HG03571 (cell line): ENCODE data around the gene ACSS1.

Source experiments
- ATAC-seq: cut with Tn5 transposase; IDR thresholded peaks from one replicate; pipeline ENCODE4 v1.9.1; 2021; ENCODE audit not compliant: unreplicated experiment

Gene ACSS1

DNA sequence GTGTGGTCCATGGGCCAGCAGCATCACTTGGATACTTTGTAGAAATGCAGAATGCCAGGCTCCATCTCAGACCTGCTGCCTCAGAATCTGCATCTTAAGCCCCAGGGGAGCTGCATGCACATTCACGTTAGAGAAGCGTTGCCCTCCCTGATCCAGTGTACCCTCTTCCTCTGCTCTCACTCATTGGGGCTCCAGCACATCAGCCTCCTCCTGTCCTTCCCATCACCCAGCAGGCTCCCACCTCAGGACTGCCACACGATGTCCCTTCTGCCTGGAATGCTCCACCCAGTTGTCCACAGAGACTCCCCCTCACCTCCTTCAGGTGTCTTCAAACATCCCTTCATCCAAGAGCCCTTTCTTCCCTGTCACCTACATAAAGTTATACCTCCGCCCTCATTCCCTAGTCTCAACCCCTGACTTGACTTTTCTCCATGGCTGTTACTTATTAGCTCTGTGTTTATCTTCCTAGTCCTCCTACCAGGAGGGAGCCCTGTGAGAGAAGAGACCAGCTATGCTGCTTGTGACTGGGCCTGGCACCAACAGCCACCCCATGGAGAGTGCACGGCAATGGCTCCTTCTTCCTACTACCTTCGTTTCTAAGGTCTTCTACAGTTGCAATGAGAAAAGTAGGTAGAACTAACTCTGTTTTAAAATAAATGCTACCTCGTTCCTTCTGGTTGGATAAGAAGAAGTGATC lies 3.3 kb upstream of the ACSS1 start:
- no peak for ATAC-seq

DNA sequence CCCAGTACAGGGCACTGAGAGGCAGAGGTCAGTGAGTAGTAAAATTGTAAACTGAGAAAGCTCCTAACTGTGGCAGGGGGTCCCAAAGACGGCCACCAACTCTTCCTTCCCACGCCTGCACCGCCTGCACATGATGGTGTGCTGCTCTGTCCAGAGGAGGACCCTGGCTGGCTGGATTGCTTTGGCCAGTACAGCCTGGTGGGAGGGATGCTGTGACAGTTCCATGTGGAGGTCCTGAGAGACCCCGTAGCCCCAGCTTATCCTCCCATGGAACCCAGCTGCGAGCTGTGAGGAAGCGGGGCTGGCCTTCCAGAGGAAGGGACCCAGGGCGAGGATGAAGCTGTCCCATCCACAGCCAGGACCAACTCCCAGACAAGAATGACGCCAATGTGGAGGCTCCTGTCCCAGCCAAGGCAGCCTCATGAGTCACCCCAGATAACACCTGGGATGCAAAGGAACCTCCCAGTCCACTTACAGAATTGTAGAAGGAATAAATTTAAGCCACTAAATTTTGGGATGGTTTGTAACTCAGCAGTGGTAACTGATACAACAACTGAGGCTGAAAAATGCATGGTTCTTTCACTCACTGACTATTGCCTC lies 2.0 kb upstream of the ACSS1 start:
- no peak for ATAC-seq

DNA sequence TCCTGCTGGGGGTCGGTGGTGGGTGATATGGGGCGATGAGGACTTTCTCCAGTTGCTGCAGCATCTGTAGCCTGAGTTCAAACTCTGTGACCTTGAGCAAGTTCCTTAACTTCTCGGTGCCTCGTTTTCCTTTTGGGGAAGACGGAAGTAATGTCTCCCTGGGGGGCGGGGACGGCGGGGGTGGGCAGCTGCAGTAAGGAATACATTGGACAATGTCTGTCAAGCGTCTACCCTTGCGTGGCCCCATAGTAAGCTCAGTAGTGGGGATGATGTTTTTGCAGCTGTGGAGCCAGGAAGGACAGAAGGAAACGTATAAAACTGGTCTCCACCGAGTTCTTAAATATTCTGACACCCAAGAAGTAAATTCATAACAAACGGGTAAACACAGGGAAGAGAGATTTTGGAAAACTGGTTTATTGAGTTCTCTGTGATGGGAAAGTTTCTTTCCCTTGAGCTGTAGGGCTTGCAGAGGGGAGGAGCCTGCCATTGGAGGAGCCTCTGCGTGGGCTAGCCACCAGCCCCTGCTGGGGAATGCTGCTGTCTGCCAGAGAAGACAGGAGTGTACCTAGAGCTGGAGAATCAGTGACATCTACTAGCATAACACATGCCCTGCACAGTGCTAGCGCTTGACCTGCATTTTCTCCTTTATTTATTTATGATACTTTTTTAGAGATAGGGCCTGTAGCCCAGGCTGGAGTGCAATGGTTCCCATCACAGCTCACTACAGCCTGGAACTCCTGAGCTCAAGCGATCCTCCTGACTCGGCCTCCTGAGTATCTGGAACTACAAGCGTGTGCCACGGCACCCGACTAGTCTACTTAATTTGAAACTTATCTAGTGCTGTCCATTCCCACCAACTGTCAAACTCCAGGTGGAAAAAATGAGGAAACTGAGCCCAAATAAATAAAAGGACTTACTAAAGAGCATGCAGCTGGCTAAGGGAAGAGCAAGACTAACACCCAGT lies 1.2 kb upstream of the ACSS1 start:
- ATAC-seq: no peak

DNA sequence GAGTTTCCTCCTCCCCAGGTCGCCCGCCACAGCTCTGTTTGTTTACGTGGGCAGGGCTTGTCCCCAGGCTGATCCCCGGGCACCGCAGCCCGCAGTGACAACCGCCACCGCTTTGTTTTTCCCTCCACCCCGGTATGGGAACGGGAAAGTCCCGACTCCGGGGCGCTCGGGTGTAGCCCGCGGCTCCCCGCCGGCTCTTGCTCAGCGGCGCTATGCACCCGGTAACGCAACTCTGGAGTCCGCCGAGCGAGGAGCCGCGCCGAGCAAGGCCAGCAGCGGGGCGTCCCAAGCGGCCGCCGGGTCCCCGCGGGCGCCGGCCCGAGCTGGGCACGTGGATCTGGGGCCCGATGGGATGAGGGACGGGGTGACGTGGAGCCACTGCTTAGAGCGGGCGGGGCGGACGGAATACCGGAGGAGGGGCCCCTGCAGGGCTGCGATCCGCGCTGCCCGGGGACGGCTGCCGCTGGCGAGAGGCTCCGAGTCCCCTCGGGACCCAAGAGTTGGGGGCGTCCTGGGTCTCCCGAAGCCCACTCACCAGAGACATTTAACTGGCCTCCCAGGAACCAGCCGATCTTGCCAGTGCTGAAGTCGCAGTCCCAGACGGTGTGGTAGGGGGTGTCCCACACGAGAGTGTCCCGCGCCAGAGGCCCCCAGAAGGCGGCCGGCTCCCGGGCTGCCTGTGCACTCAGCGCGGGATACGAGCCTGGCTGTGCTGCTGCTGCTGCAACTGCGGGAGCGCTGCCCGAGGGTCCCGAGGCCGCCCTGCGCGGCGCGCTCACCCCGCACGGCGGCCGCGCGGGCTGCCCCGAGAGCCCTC lies 497 bp downstream of the ACSS1 start:
- peak; percentile 25 for ATAC-seq

DNA sequence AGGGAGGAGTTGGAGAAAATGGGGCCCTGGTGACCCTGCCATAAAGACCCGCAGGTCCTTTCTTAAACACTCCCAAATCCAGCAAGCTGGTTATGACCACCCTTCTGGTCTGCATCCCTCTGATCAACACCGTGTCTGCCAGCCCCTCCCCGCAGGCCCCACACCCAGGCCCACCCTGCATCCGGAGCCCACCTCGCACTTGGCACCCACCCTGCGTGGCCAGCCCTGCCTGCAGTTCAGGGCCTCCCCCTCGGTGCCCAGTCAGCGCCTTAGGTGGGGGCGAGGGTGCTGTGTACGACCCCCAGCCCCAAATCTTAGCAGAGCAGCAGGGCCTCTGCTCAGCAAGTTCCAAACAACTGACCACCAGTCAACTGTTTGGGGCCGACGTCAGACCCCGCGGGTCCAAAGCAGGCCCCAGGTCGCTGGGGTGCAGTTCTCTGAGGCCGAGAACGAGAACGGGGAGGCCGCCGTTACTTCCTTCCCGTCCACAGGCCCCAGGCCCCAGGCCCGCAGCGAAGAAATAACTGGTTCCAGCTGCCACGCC lies 1.2 kb downstream of the ACSS1 start:
- ATAC-seq: no peak

DNA sequence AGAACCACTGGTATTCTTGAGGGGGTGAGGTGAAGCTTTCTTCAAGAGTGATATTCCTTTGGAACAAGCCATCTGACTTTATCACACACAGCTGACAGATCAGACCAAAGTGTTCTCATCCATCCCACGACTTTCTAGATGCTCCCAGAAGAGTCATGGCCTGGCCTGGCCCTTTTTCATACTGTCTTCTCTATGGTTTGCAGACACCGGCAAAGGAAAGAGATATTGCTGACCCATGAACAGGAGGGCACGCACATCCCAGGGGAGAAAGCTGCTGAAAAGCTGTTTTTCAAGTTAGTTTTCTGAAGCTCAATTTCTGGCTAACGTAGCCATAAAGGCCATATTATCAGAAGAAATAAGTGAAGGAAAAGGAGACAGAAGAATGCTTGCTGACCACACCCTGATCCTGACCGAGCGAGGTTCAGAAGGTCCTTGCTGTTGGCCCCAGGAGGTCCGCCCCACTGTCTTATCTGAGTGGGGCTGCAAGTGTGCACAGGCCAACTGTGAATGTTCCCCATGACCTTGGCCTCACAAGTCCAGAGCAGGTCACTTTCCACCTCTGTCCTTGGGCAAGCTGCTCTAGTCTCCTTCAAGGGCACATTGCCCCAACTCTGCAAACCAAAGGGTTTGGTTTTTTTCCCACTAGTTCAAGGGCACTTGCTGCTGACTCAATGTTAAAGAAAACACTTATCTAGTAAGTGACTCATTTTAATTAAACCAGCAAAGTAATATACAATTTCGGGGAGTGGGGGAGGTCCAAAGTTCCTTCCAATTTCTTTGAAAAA lies 2.0 kb downstream of the ACSS1 start:
- ATAC-seq: no peak

DNA sequence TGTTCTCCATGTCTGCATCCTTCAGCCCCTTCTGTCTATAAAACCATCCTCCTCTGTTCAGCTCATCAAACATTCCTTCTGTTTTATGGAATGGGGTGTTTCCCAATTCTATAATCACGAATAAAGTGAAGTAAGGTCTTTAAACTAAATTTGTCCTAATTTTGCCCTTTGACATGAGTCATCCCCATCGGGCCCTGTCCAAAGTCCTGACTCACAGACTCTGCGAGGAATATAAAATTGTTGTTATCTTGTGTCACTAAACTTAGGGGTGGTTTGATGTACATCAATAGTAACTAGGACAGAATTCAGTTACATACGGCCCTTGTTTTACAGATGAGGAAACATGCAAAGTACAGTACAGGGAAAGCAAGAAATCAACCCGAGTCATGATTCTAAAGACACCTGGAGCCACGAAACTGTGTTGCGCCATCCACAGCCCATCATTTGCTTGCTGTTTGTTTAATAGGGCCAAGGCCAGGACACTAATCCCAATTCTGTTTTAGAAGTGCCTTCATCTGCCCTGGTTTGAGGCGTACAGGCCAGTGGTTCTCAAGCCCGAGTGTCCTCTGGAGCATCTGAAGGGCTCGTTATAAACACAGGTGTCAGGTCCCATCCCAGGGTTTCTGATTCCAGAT lies 2.8 kb downstream of the ACSS1 start:
- no peak for ATAC-seq

DNA sequence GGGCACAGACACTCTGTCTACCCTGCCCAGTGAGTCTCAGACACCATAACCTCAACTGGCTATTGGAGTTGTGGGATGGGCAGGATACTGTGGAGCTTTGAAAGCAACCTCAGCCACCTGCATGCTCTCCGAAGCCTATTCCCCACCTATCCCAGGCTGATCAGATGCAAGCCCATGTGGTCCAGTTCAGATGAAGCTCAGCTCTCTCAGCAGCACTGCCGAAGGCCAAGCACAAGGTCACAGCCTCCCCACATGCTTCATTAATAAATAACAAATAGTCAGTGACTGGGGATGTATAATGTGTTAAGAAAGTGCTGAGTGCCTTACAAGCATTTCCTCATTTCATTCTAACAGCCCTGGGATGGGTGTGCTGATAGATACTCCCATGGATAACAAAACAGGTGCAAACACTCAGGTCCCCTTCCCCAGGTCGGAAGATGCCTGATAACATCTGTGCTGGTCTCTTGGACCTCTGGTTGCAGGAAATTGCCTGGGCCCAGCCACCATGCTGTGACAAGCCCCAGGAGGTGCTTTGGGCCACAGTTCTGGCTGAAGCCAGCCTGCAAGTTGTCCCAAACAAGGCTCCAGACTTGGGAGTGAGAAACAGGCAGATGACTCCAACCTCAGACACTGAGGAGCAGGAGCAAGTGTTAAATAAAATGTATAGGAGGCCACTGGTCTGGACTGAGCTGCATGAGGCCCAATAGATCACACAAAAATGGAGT lies 3.7 kb downstream of the ACSS1 start:
- peak; percentile 34 for ATAC-seq

DNA sequence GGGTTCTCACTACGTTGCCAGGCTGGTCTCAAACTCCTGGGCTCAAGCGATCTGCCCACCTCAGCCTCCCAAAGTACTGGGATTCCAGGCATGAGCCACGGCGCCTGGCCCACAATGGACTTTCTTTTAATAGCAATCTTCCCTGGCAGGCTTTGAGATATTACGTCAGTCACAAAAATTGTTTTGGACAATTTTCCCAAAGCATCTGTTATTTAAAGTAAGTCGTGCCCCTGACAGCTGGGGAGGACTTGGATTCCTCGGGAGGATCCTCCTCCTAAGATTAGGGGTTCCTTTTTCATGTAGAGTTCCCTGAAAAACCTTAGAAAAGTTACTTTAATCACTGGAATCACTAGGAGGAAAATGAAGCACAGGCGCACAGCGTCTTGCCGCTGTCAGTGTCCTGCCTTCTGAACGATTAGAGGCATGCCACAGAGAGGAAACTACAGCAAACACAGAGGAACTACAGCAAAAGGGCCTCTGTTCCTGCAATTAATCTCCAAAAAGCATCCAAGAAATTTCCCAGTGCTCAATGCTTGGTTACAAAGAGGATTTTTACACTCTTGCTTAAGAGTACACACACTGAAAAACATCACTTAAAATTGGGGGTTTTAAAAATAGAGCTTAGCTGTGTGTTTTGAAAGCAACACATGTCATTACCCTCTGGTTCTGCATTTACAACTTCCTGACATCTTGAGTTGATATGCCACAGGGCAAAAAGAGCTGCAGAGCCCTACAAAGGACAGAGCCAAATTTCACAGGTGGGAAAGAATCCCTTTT lies 4.5 kb downstream of the ACSS1 start:
- no peak for ATAC-seq

DNA sequence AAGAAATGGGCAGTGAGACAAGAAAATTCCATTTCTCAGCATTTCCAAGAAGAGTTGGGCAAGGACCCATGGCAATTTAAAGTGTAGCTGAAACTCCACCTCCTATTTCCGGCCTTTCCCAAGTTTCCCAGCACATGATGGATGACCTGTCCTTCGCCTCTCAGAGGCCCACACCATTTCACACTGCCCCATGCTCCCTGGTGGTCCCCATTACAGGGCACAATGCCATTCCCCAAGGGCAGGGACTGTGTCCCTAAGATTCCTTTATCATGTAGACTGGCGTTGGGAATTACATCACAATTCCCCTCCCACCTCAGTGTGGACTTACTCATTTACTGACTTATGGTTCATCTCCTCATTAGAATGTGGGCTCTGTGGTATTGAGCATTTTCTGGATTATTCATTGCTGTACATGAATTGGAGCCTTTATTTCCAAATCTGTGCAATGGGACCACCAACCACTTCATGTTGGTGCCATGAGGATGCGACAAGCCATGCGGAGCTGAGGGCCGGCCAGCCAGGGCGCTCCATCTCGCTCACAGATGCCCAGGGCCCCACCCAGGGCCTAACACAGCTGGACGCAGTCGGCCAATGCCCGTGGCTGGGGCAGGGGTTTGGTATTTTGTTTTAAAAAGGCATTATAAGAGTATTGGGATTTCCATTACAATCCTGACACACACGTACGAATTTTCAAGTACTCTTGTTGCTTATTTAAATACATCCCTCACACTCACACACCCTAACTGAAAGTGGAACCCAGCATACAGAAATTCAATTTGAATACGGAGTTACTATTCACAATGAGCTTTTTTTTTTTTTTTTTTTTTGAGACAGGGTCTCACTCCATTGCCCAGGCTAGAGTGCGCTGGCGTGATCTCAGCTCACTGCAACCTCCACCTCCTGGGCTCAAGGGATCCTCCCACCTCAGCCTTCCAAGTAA lies 5.4 kb downstream of the ACSS1 start:
- ATAC-seq: no peak

DNA sequence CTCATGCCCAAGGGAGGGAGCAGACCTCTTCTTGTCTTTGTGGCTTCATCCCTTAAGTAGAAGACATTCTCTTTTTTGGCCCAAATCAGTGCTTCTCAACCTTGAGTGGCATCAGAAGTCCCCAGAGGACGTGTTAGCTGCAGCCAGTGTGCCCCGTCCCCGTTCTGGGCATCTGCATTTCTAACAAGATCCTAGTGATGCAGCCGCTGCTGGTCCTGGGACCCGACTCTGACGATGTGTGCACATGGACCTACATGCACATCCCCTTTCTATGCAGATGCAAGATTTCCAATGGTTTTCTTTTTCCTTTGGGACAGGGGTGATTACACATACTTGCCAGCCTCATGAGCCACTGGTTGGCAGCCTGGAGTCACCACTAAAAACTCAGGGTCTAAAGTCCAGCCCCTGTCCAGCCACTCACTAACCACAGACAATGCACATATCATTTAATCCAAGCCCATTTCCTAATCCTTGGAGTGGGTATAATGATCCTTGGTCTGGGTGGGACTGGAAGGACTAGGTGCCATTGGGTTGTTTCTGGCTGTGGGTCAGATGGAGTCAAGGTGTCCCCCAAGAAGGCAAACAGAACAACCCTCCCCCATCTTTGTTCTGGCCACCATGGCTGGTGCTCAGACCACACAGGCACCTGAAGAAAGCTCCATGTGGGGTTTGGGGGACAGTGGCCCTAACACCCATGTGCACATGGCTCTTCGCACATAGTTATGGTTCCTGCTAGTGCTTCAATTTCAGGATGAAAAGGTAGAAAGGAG lies 6.4 kb downstream of the ACSS1 start:
- no peak for ATAC-seq

DNA sequence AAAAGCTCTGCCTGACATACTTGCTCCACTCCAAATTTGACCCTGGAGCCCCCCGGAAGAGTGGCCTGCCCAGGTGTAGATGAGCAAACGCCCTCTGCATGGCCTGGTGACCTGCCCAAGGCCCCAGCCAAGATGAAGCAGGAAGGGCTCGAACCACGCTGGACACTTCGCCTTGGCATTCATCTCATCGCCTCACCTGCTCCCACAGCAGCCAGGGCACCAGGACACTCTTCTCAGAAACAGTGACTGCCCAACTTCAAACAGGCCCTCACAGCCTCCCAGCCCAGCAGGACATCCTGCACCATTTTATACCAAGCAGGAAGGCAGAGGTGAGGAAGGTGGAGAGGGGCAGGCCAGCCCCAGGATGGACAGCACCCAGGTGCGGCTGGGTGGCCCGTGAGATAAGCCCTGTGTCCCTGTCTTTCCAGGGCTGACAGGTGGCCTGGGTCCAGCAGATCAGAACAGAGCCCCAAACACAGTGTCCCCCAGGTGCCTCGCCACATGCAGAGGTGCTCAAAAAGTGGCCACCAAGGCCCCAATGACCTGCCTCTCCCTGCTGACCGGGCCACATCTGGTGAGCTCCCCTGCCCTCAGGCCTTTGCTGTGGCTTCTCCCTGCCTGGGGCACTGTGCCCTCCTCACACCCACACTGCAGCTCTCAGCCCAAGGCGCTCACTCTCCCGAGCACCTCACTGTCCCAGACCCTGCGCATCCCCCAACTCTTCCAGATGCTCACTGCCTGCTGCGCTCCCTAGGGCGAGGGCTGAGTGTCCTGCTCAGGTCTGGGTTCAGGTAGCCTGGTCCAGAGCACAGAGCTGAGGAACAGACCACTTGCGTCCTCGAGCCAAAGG lies 7.2 kb downstream of the ACSS1 start:
- no peak for ATAC-seq

DNA sequence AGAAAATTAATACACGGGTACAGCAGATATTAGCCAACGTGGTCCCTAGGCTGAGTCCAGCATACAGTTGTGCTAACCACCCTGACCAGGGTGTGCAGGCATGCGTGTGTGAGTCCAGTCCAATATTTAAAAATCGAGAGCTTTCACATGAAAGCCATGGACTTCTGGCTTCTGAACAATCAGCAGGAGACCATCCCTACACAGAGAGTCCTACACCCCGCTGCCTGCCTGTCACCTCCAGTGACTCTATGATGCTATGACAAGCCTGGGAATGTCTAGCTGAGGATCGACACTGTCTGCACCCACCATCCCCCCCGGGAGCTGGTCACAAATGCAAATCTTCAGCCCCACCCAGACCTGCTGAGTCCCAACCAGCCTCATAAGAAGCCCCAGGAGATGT lies 7.9 kb downstream of the ACSS1 start:
- ATAC-seq: no peak

DNA sequence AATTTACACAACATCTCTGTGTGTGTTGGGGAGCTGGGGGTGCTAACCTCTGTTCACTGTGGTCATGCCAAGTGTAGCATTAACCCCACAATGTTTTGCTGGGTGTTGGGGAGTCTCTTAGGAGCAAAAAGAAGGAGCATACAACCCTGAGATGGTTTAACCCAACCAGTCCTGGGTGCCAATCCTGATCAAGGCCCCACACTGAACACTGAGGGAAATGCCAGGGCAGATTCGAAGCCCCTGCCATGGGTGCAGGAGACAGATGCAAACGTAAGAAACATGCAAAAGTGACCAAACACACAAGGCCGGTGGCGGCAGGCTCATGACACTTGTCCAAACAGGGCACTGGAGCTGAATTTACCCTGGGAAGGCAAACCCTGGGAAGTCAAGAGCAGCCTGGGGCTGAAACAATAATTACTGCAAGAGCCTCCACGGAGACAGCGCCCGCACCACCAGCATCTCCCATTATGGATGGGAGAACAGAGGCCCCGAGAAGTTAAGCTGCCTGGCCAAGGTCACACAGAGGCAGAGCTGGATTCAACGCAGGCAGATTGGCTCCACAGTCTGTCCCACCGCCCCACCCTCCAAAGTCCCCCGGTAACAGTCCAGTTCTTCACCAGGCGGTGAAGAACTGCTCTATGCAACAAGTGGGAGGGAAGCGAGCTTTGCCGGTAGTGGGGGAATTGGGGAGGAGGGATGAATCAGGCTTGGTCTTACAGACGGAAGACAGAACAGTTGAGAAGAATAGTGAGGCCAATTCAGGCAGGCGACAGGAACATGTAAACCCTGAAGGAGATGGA lies 8.5 kb downstream of the ACSS1 start:
- no peak for ATAC-seq
